Panc1 (cell line): Measurements from ENCODE around the gene MYPN. TPM values are rescaled to one million over a fixed set of nuclear protein-coding genes. Genes with fewer than 3 reads are reported as not detected.

ENCODE experiments used
- total RNA-seq: library from RNA; stranded (reverse); gene quantifications from one replicate; pipeline ENCODE4 v1.2.1, GENCODE V29; 2021; ENCODE audit not compliant: unreplicated experiment

MYPN gene
- total RNA-seq, 1 experiment from 2014 or later: 39.1 TPM

Other genes with a start within 250 kb of the MYPN start
- 45.0 TPM for gene SIRT1, start 224.8 kb upstream of the MYPN start, total RNA-seq
- 119 TPM for gene HERC4, start 34.2 kb upstream of the MYPN start, total RNA-seq
- gene ATOH7, start 122.6 kb downstream of the MYPN start, total RNA-seq: 0.28 TPM
- gene HNRNPH3, start 222.6 kb downstream of the MYPN start, total RNA-seq: 143 TPM
- gene PBLD, start 223.4 kb downstream of the MYPN start, total RNA-seq: 11.7 TPM